Measurements from ENCODE around the gene ELAVL2. TPM values are rescaled to one million over a fixed set of nuclear protein-coding genes. Genes with fewer than 3 reads are reported as not detected.

ELAVL2 gene
- polyA plus RNA-seq, 1 donor from 2014 or later = 106 TPM

DNA sequence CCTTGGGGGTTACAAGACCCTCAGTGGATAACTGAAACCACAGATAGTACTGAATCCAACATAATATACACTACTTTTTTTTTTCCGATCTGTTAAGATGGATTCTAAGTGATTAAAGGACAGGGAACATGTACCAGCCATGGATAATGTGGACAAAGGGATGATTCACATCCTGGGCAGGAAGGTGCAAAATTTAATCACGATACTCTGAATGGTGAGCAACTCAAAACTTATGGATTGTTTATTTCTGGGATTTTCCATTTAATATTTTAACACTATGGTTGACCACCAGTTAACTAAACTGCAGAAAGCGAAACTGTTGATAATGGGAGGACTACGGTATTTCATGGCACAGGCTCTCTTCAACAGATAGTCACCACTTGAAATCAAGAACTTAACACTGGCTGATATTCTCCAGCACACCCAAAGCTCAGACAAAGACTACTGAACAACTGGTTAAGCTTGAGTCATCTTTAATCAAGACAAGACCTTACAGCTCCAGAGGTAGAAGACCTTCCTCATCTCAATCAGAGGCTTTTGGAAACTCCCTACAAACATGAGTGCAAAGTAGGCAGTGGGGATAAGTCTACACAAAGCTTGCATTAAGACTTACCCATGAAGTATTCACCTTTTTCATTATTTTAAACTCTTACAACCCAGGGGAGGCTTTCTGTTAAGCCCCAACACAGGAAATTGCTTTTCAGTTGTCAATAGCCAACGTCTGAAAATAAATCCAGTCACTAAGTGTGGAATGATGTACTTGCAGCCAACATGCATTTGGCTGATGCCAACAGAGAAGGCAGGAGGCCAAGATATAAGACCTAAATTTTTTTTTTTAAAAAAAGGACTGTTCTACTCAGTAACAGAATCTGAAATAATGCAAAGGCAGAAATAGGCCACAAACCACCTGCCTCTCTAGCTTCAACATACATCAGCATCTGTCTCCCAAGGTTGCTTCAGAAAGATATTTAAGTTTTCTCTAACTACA, 78.7 kb downstream of the ELAVL2 start:
- no peaks in the 10 kb centered on the region for H3K9me2 ChIP-seq (ENCODE audit: insufficient read depth, low read length)
- no peak overlapping the region for H3K9ac ChIP-seq (ENCODE audit: low read length)
- H3K27ac ChIP-seq (ENCODE audit: low read length) = no peak overlapping the region
- no peaks in the 10 kb centered on the region for H3K36me3 ChIP-seq (ENCODE audit: insufficient read depth, low read length)
- TF ChIP-seq, protein P1, sequence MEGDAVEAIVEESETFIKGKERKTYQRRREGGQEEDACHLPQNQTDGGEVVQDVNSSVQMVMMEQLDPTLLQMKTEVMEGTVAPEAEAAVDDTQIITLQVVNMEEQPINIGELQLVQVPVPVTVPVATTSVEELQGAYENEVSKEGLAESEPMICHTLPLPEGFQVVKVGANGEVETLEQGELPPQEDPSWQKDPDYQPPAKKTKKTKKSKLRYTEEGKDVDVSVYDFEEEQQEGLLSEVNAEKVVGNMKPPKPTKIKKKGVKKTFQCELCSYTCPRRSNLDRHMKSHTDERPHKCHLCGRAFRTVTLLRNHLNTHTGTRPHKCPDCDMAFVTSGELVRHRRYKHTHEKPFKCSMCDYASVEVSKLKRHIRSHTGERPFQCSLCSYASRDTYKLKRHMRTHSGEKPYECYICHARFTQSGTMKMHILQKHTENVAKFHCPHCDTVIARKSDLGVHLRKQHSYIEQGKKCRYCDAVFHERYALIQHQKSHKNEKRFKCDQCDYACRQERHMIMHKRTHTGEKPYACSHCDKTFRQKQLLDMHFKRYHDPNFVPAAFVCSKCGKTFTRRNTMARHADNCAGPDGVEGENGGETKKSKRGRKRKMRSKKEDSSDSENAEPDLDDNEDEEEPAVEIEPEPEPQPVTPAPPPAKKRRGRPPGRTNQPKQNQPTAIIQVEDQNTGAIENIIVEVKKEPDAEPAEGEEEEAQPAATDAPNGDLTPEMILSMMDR (IDR thresholded peaks at IDR 0.05; ENCODE audit: poor library complexity, severe bottlenecking) = no peak
- TF ChIP-seq SMC3 (conservative IDR thresholded peaks at IDR 0.05; ENCODE audit: poor library complexity) (no peak), EP300 (conservative IDR thresholded peaks at IDR 0.05; ENCODE audit: poor library complexity, severe bottlenecking) (no peak), RAD21 (conservative IDR thresholded peaks at IDR 0.05) (no peak), EZH2 (IDR thresholded peaks at IDR 0.05; ENCODE audit: borderline replicate concordance, insufficient read depth, low read length, poor library complexity, severe bottlenecking) (no peak), POLR2AphosphoS5 (IDR thresholded peaks at IDR 0.05) (no peak), MXI1 (conservative IDR thresholded peaks at IDR 0.05; ENCODE audit: poor library complexity, severe bottlenecking) (no peak), TAF1 (IDR thresholded peaks at IDR 0.05; ENCODE audit: low read depth) (no peak)
- TF ChIP-seq, protein P2, sequence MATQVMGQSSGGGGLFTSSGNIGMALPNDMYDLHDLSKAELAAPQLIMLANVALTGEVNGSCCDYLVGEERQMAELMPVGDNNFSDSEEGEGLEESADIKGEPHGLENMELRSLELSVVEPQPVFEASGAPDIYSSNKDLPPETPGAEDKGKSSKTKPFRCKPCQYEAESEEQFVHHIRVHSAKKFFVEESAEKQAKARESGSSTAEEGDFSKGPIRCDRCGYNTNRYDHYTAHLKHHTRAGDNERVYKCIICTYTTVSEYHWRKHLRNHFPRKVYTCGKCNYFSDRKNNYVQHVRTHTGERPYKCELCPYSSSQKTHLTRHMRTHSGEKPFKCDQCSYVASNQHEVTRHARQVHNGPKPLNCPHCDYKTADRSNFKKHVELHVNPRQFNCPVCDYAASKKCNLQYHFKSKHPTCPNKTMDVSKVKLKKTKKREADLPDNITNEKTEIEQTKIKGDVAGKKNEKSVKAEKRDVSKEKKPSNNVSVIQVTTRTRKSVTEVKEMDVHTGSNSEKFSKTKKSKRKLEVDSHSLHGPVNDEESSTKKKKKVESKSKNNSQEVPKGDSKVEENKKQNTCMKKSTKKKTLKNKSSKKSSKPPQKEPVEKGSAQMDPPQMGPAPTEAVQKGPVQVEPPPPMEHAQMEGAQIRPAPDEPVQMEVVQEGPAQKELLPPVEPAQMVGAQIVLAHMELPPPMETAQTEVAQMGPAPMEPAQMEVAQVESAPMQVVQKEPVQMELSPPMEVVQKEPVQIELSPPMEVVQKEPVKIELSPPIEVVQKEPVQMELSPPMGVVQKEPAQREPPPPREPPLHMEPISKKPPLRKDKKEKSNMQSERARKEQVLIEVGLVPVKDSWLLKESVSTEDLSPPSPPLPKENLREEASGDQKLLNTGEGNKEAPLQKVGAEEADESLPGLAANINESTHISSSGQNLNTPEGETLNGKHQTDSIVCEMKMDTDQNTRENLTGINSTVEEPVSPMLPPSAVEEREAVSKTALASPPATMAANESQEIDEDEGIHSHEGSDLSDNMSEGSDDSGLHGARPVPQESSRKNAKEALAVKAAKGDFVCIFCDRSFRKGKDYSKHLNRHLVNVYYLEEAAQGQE (IDR thresholded peaks at IDR 0.05; ENCODE audit: borderline replicate concordance) = no peak
- no peak overlapping the region for H3K4me2 ChIP-seq (ENCODE audit: low read length)
- H3K27me3 ChIP-seq (ENCODE audit: insufficient read depth, low read depth, low read length) = no peaks in the 10 kb centered on the region
- no peak overlapping the region for H3K4me3 ChIP-seq (ENCODE audit: low read length)
- no peaks in the 10 kb centered on the region for H3K79me2 ChIP-seq (replicated peaks; ENCODE audit: insufficient read depth, low read length)
- no peaks in the 10 kb centered on the region for H3K9me3 ChIP-seq (ENCODE audit: low read length)
- H4K20me1 ChIP-seq (ENCODE audit: insufficient read depth) = no peaks in the 10 kb centered on the region
- H3F3A ChIP-seq (ENCODE audit: insufficient read depth, low read length, poor library complexity, severe bottlenecking) = no peaks in the 10 kb centered on the region
- H2AFZ ChIP-seq (ENCODE audit: low read depth, low read length) = no peak overlapping the region

DNA sequence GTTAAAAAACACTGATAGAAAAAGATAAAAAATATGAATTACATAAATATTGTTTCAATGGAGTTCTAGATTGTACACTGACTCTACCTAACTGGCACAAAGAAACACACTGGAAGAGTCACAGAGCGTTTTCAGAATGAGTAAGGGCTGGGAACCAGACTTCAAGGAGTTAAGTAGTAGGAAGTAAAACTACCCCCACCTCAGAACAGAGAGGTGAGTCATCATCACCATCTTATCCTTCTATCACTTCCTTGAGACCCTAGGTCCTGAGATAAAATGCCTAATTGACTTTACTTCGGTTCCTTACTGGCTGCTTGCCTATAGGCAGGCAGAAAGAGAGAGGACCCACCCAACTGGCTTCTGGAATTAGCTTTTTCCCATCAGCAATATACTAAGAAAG, 79.7 kb downstream of the ELAVL2 start:
- Histone ChIP-seq H3K79me2 (replicated peaks; ENCODE audit: insufficient read depth, low read length) (peaks cover 6% of the 10 kb centered on the region), H3F3A (ENCODE audit: insufficient read depth, low read length, poor library complexity, severe bottlenecking) (no peaks in the 10 kb centered on the region), H3K36me3 (ENCODE audit: insufficient read depth, low read length) (no peaks in the 10 kb centered on the region), H3K4me3 (ENCODE audit: low read length) (no peak overlapping the region), H4K20me1 (ENCODE audit: insufficient read depth) (no peaks in the 10 kb centered on the region), H3K9me3 (ENCODE audit: low read length) (no peaks in the 10 kb centered on the region), H3K27ac (ENCODE audit: low read length) (no peak overlapping the region), H3K9me2 (ENCODE audit: insufficient read depth, low read length) (no peaks in the 10 kb centered on the region), H3K4me2 (ENCODE audit: low read length) (no peak overlapping the region), H3K27me3 (ENCODE audit: insufficient read depth, low read depth, low read length) (no peaks in the 10 kb centered on the region), H3K9ac (ENCODE audit: low read length) (no peak overlapping the region), H2AFZ (ENCODE audit: low read depth, low read length) (no peak overlapping the region)
- no peak for TF ChIP-seq RAD21 (conservative IDR thresholded peaks at IDR 0.05)
- TF ChIP-seq, protein P2 (IDR thresholded peaks at IDR 0.05; ENCODE audit: borderline replicate concordance) = no peak
- no peak for TF ChIP-seq SMC3 (conservative IDR thresholded peaks at IDR 0.05; ENCODE audit: poor library complexity)
- TF ChIP-seq EP300 (conservative IDR thresholded peaks at IDR 0.05; ENCODE audit: poor library complexity, severe bottlenecking) = no peak
- no peak for TF ChIP-seq TAF1 (IDR thresholded peaks at IDR 0.05; ENCODE audit: low read depth)
- TF ChIP-seq MXI1 (conservative IDR thresholded peaks at IDR 0.05; ENCODE audit: poor library complexity, severe bottlenecking) = no peak
- TF ChIP-seq, protein P1 (IDR thresholded peaks at IDR 0.05; ENCODE audit: poor library complexity, severe bottlenecking) = no peak
- TF ChIP-seq EZH2 (IDR thresholded peaks at IDR 0.05; ENCODE audit: borderline replicate concordance, insufficient read depth, low read length, poor library complexity, severe bottlenecking) = no peak
- TF ChIP-seq POLR2AphosphoS5 (IDR thresholded peaks at IDR 0.05) = no peak
